Cerebellar cortex (tissue), 1 donor: Measurements from ENCODE around the gene FAM83C.
A peak's percentile ranks its signal among the peaks of the same experiment; 100 is the strongest.

Experiments
- DNase-seq: peaks from one replicate; pipeline ENCODE4 v3.0.0-alpha.2; 2015; ENCODE audit warnings: low spot score

FAM83C gene

DNA sequence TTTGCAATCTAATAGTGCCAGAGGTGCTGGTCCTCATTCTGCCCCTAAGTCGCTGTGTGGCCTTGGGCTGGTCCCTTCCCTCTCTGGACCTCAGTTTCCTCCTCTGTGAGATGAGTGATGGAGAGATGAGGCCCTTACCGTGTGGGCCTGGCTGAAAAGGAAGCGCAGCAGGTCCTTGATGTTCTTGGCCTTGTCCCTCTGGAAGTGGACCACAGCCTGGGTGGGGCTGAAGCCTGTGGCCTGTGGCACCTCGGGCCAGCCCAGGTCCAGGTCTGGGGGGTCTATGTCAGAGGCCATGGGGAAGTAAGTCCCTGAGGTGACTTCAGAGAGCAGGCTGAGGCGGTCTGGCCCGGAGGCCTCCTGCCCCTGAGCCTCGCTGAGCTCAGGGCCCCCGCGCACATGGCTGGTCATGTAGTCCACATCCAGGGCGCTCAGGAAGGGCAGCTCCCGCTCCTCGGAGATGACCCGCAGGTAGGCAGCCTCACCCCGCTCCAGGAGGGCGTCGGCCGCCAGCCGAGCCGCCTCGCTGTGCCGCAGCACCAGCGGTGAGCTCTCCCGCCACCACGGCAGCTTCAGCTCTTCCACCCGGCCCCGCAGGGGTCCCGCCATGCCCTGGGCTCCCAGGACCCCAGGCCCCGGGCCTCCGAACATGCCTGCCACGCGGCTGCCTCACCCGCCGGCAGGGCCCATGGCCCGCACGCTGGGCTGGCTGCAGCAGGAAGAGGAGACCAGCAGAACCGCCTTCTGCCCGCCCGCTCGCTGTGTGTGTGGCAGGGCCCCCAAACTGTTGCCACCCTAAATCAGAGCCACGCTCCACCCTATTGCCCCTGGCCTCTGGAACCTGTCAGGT lies at the start of gene FAM83C:
TSS of gene FAM83C (minus strand) at position 772 of the 850 bp plus-strand sequence. CDS start at position 651, 121 bp downstream.
- no peak for DNase-seq

DNA sequence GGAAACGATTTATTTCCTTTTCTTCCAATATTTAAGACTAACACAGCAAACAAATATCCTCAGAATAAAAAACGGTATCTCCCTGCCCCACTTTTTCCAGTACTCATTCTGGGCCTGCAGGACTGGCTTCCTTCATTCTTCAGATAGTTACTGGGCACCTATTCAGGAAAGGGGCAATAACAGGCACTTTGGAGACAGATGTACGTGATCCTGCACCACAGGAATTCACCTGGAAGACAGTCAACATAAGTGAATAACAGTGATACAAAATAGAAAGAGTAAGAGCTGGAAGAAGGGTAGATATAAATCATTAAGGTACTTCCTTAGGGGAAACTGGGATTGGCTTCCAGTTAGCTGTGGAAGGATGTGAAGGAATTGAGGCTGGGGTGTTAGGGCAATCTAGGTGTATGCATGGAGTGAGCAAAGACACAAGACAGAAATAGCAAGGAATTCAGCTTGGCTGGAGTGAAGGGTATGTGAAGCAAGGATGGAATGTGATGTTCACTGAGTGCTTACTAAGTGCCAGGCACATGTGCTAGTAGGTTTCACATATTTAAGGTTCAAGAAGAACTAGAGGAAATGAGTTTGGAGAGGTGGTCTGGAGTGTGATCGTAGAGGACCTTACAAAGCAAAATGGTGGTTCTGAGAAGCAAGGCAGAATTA lies 49.3 kb upstream of the FAM83C start:
- no peak for DNase-seq

DNA sequence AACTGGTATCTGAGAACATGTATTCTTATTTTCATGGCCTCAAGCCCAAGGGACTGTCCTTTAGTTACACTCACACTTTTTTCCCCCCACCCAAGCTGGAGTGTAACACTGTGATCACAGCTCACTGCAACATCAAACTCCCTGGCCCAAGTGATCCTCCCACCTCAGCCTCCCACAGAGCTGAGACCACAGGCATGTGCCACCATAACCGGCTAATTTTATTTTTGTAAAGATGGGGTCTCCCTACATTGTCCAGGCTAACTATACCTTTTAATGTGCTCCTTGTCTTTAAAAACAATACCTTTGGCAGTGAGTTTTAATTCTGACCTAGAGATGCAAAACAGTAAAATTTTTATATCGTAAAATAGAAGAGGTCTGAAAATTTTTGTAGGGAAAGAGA lies 48.2 kb upstream of the FAM83C start:
- no peak for DNase-seq

DNA sequence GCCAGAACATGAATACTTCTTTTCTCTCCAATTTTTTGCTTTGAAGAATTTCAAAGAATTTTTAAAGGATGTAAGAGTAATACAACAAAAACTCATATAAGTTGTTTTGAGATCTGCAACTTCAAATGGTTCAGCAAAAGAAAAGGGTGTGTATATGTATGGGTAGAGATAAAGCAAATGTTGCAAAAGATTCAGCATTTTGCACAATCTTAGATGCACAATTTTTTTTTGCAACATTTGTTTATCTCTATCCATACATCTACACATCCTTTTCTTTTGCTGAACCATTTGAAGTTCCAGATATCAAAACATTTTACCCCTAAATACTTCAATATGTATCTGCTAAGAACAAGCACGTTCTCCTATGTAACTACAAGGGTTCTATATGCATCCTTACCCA lies 47.4 kb upstream of the FAM83C start:
- no peak for DNase-seq

DNA sequence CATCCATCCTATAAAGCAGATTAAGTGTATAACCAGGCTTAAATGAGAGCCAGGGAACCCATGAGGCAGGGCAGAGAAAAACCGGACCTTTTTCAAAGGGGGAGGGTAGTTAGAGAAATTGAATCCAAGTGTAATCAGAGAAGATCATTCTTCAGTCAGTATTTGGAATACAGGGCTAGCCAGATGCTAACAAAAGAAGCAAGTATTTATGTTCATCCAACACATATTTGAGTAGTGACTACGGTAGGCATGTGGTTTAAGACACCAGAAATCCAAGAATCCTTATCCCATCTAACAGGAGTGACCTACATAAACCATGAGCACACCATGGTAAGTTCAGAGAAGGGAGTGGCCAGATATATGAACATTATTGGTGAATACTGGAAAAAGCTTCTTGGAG lies 46.8 kb upstream of the FAM83C start:
- DNase-seq = no peak

DNA sequence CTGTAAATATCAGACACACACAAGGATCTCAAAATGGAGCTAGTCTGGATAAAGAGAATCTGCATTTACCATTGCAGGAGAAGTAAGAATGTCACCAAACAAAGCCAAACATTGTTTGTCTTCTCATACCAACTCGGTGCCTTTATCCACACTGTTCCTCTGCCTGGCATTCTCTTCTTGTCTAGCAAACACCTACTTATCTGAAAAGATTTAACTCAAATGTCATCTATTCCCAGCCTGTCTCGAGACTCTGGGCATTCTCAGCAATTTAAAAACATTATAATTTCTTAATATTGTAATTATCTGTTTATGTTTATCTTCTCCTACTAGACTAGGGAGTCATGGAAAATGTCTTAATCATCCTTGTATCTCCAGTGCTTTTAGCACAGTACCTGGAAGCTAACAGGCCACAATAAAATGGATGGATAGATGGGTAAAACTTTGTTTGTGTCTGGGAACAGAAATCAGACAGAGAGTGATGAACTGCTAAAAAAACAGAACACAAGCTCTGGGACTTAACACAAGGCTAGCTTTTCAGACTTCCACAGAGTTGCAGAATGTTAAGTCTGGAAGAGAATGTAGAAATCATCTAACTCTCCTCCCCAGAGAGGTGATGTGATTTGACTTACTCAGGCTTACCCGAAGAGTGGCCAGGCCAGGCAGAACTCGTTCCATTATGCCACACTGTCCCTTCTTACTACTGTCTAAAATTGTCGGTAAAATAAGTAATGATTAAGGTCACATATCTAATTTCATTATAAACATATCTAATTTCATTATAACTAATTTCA lies 42.3 kb upstream of the FAM83C start:
- no peak for DNase-seq

DNA sequence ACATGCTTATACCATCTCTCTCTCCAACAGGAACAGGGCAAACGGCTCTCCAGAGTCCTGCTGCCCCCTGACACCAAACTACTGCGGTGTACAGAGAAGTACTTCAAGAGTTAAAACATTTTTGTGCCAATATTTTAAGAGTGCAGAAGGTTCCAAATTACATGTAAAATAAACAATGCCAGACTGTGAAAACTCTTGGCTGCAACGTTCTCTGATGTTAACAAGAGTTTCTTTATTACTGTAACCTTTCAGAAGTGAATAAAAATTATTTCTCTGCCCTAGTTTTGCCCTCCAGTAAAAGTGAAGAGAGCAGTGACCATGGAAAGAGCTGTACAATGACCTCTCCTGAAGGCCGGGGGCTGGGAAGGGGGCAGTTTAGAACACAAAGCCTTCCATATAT lies 41.4 kb upstream of the FAM83C start:
- no peak for DNase-seq

DNA sequence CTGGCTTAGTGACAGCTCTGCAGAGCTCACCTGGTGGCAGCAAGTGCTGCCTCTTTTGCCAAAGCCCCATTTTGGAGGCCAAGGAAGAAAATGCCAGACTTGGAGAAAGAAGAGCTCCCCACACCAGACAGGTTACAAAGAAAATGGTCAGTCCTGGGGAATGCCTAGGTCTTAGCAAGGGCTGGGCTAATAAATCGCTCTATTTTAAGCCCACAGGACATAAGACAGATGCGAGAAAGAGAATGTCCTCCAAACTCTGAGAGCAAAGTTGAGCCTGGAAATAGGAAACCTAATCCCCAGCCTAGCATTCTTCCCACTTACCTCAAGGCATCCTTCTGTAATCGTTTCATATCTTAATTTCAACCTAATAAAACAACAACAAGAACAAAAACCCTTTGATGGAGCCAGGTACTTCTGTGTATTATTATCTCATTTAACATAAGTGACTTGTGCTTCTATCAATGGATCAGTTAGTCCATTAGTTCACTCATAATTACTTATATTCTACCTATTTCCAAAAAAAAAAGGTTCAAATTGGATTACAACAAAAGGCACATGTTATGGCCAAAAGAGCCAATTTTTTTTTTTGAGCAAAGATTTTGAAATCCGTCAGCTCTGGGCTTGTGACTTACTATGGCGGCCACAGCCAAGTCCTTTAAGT lies 40.4 kb upstream of the FAM83C start:
- no peak for DNase-seq

DNA sequence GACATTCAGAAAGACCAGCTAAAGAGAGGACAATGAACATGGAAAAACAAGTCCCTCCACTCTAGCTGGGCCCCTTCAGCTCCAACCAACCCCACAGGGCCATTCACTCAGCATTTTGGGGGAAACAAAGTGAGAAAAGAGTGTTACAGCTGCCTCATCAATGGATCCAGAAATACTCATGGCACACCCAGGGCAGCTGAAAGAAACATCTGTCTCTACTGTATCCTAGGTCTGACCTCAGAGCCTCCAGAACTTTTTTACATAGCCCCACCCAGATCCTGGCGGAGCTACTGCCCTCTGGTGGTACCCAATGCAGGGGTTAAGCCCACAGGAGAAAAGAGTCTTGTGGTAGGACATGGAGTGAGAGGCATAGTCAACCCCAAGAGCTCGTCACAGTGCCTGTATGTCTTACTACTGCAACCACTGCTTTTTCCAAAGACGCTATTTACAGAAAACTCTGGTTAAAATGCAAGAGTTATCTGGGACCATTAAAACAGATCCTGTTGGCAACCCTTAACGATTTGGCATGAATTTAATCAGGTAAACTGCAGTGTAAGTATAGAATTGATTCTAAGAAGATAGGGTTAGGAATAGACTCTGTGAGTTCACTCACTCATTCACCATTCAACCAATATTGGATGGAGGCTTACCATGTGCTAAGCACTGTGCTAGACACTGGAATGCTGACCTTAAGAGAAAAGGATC lies 37.4 kb upstream of the FAM83C start:
- peak; percentile 41 for DNase-seq

DNA sequence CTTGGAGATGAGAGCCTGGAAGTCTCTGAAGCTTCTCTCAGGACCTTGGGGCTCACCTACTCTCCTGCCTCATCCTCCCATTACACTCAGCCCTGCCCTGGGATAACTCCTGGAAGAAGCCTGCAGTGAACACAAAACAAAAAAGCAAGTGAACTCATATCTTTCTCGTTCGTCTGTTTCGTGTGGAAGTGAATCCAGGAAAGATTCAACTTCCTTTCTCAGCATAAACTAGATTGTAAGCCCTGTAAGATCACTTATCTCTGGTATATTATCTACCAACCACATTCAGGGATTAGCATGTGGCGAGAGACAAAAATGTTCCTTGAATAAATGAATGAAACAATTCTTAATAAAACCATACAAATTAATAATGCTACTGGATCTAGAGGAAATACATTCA lies 36.5 kb upstream of the FAM83C start:
- DNase-seq = no peak

DNA sequence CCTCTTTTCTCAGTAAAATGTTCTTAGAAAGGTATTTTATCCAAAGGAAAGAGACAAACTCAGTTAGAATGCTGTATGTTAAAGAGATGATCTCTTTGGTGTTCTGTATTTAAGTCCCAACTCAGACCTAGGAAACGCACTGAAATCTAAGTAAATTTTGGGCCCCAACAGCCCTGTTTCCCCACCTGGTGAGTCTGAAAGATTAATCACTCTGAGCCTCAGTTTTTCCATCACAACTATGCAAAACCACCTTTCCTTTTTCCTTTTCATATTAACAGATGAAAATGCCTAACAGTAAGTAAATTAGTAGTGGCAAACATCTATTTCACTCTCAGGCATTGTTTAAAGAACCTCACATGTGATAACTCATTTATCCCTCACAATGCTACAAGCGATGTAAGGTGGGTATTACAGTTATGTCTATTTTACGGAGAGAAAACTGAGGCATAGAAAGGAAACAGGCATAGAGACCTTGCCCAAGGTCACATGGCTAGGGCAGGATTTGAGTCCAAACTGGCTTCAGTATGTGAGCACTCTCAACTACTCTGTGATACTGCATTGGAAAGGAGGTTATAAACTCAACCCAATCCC lies 36.0 kb upstream of the FAM83C start:
- no peak for DNase-seq

DNA sequence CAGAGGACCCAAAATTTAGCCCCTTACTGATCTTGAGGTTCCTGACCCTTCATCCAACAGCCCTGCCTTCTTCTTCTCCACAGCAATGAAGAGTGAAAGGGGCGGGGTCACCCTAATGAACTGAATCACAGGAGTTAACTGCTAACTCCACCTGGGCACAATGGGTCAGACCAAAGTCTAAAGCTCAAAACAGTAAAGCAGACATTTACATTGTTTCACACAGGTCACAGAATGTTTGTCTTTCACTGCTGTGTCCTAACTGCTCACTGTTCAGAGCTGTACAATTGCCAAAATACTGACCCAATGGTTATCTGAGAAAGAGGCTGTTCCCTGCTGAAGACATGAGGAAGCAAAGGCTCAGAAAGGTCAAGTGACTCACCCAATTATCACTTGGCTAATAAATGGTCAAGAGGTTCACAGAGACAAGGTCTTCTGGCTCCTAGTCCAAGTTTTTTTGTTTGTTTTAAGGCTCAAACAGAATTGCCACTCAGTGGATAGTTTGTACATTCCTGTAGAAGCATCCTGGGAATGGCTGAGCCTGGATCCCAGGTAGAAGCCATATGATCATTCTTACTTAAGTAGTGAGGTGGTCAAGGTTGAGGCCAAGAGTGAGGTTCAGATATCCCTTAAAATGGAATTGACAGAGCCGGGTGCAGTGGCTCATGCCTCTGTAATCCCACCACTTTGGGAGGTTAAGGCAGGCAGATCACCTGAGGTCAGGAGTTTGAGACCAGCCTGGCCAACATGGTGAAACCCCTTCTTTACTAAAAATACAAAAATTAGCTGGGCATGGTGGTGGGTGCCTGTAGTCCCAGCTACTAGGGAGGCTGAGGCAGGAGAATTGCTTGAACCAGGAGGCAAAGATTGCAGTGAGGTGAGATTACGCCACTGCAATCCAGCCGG lies 35.1 kb upstream of the FAM83C start:
- no peak for DNase-seq

DNA sequence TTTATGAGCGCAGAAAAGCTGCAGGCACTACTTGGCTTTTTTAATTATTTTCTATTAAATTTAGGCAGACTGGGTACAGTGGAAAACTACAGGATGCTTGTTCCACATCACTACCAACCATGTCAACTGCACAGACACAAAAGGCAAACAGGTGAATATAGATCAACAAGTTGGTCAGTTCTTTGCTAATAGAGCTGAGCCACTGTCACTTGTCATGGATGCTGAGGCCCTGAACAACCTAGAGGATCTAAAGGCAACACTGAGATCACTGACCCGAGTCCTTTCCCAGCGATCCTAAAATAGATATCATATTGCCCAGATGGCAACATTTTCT lies 34.5 kb upstream of the FAM83C start:
- no peak for DNase-seq

DNA sequence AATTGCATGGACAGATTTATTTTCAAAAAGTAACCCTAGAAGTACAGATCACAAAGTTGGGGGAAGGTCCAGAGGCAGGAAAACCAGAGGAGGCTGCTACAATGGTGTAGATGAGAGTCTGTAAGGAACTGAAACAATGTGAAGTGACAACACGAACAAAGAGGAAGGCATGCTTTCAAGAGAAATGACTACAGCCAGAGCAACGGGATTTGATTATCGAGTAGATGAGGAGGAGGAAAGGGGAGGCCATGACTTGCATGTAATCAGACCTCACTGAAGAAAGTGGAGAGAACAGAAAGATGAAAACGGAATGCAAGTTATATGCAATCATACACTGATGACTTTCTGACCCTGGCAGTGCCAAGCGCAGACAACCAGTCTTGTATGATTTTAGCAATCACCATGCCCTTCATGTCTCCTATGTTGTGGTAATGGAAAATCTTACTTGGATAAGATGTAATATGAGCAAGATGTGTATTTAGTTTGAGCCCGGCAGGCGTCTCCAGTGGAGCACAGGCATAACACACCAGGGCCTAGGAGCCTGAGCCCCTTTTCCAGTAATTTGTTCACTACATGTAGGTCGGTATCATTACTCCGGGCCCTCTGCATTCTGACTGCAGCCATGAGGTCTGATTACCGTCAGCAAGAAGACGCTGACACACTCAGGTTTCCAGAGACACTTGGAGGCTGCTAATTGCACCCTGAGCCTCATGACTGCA lies 34.0 kb upstream of the FAM83C start:
- DNase-seq = no peak

DNA sequence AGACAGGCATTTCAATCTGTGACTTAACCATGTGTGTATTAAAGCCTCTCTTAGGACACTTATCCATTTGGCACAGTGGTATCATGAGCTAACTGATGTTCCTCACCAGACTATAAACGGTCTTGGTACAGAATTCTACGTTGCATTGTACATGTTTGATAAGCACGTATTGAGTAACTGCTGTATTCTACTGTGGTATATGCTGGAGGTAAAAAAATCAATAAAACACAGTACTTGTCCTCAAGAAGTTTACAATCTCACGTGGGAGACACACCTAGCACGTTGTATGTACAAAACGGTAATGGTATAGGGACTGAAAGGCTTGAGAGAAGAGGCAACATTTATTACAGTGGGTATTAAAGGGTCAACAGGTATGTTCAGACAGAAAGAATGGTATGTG lies 33.2 kb upstream of the FAM83C start:
- DNase-seq = no peak

DNA sequence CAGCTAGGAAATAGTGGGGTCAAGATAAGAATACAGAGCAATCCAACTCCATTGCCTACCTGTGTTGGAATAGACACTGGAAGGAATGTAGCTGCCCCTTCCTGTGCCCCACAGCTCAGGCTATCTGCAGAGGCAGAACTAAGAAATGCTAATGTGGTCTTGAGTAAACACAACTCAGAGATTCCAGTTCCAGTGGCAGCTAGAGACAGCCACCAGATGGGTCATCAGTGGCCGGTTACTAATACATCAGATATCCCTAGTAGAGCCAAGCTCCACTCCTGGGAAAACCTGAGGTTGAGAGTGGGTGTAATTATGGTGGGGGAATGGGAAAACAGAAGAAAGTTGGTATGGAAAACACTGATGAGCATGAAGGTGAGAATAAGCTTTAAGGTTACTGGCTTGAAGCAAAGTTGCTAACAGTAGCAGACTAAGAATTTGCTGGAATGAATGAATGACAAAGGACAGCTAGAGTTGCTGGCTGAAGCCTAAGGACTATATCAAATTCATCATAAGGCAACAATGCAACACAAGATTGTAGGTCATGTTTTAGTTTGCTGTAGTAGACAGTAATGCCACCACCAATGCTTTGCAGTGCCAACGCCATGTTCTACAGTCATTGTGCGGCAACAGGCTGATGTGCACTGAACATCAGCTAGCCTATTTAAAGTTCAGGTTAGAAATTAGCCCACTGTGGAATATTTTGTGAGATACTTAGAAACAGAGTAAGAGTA lies 28.3 kb upstream of the FAM83C start:
- no peak for DNase-seq

DNA sequence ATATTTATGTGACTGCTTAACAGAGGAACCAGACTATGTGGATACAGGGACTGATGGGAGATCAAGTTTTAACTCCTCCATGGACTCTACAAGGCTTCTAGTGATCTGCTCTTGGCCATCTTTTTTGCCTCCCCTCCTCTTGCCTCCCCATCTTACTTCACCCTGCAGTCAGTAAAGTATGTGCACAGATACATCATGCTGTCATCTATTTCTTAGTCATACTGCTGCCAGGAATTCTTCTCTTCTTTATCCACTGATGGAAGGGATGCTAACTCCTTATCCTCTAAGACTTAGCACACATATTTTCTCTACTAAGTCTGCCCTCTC lies 27.6 kb upstream of the FAM83C start:
- DNase-seq = no peak

DNA sequence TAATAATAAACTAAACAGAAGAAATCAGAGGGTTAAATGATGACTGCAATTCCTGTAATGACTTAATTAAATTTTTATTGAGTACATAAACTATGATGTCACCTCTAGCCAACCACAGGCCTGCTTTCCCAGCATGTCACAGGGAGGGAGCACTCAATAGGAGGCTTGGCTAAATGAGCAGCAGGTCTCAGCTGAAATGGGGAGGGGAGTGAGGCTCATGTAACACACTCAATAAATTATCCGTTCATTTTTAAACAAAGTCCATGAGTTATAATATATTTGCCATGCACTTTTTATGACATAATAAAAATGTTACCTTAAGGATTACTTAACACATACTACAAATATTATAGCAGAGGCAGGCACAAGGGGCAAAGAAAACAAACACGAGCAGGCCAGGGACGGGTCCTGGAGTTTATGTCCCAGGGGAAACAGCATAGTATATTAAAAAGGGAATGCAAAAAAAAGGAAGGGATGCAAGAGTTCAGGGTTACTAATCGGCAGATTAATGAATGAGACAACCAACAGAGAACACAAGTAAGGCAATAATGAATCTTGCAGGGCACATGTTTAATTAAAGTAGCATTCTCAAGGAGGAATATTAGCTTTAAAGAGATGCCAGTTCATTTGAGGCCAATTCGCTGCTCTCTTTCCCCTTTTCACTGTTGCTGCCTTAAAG lies 27.1 kb upstream of the FAM83C start:
- DNase-seq = no peak
